NOMO-1 treated with DMSO at 0.1 percent for 48 hours (cell line): ENCODE measurements around the gene C10orf120.

Experiments
- DNase-seq: peaks from one replicate; lab custom pipeline; 2025; ENCODE audit not compliant: unreplicated experiment; lab: John Stamatoyannopoulos, UW

C10orf120 gene

DNA sequence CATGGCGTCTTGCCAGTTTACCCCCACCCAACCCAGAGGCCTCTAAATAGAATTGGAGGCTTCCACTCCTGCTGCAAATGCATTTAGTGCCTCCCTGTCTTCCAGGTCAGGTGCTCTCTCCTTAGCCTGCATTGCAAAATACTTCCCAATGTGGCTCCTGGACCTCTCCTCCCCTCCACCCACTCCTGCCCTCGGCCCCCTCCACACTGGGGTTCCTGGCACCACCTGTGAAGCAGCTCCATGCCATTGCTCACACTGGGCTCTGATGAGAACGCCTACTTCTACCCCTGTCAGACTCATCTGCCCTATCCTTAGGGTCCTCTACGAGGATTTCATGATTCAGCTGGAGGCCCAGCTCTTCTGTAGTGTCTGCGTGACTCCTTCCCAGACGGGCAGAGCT, 37.4 kb downstream of the C10orf120 start:
- no peak for DNase-seq

DNA sequence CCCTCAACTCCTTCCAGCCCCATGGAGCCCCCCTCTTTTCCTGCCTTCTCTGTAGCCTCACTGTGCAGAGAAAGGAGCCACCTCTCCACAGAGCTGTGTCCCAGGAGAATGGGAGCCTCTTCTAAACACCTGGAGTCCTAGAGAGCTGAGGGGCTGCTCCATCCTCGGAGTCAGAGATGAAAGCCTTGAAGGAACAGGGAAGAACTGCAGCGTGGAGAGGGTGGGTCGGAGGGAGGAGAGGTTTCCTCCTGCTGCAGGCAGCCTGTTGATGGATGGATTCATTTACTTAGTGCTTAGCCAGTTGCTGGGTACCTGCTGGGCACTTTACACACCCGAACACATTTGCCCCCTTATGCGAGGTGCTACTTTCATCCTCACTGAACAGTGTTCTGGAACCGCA, 39.0 kb downstream of the C10orf120 start:
- no peak for DNase-seq

DNA sequence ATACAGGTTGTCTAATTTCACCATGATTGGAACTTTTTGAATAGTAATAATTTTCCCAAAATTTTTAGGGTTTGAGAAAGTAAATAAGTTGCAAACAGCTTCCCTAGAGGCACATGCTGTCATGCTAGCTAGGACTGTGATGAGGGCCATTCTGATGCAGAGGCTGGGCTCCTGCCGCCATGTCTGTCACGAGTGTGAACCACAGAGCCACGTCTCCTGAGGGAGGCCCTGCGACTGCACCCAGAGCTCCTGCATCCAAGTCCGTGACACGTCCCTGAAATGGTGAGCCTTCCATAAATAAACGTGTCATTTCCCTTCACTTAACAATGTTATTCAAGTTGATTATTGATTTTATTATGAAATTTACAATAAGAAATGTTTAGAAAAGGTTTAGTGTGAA, 40.0 kb downstream of the C10orf120 start:
- DNase-seq = no peak

DNA sequence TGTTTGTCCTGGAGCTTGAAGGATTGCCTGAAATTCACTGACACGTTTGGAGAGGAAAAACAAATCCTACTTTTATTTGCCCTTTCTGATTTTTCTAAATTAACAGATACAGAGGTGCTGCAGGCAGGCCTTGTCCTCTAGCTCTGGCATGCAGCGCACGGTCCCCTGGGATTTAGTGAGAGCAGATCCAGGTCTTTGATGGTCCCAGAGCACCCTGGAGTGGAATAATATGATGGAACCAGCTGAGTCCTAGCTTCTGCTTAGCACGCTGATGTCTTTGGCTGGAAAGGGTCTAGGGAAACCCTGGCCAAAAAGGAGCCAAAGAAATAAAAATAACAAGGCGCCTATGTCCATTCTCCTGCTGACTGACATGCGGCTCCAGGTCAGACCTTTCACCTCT, 40.5 kb downstream of the C10orf120 start:
- DNase-seq = no peak

DNA sequence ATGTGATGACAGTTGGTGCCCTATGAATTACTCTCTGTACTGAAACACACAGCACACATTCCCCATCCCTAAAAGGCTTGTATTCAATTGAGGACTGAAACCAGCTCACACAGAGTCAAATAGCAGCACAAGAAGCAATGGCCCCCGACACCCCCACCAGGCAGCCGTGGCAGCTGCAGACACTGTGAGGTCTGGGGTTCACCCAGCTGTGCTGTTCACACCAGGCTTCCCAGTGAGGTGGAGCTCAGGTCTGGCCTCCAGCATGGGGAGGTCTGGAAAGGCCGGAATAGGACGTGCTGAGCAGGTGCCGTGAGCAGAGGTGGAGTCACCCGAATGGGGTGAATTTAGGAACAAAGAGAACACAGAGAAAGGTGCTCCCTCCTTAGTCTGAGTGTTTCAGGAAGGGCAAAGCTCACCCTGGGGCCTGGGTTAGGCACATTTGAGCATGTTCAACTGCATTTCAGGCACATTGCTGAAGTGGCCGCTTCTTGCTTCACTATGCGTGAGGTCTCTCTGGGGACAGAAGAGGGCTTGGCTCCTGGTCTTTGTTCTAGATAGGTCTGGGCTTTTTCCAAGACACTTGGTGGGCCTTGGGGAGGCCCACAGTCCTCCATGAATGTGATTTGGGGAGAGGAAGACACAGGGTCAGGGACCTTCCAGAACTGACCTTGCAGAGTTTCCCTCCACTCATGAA, 41.1 kb downstream of the C10orf120 start:
- DNase-seq = no peak

DNA sequence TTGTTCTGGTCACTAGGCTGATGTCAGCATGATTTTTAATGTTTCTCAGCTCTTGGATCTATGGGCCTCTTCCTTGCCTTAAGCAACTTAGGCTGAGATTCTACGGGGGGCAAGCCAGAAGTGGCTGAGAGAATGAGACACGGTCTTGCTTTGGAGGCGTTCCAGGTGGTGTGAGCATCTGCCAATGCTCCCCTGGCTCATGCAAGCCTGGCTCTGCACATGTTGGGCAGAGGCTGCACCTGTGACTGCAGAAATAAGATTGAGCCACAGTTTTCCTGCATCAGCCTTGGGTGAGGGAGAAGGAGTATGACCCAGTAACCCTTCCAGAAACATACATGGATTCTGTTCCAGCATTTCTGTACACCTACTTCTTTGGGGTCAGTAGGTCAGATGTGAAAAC, 41.9 kb downstream of the C10orf120 start:
- no peak for DNase-seq

DNA sequence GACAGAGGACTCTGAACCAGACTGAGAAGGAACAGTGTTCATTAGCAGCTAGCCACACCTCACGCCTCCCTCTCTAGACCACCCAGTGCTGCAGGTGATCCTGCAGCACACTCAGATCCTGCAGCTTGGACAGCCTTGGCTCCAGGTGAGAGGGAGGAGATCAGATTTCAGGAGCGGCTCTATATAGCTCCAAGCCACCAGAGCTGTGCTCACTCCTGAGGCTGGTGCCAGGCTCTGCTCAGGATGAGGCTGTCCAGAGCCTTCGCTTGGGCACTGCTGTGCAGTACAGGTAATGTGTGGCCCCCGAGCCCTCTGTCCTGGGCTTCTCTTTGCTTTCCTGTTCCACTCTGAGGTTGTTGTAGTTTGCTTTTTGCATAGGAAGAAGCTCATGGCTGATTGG, 42.4 kb downstream of the C10orf120 start:
- DNase-seq = no peak

DNA sequence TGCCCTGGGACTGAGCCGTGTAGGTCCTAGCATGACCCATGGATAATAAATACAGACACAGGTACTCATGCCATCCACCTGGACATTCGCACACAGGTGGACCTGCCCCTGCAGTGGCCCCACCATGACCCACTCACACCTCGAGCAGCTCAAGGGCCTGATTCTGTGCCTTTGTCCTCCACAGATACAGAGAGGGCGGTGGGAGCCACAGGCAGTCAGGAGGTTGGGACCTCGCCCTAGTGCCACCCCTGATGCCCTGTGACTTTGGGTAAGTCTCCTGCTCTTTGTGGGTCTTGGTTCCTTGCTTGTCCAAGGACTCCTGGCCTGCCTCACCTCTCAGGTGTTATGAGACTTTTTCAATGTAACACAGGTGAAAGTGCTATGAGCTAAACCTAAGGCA, 42.9 kb downstream of the C10orf120 start:
- DNase-seq = no peak

DNA sequence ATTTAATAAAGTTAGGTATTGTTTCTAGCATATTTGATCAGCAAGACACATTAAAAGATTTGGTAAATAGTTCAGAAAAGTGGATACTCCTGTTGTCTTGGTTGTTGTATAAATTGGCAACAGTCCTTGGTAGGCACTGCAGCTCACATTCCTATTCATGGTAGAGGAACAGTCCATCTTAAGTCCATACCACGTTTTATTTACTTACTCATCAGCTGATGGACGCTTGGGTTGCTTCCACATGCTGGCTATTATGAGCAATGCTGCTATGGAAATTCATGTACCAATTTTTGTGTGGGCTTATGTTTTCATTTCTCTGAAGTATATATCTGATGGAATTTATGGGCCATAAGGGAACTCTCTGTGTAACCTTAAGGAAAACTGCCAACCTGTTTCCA, 43.3 kb downstream of the C10orf120 start:
- no peak for DNase-seq

DNA sequence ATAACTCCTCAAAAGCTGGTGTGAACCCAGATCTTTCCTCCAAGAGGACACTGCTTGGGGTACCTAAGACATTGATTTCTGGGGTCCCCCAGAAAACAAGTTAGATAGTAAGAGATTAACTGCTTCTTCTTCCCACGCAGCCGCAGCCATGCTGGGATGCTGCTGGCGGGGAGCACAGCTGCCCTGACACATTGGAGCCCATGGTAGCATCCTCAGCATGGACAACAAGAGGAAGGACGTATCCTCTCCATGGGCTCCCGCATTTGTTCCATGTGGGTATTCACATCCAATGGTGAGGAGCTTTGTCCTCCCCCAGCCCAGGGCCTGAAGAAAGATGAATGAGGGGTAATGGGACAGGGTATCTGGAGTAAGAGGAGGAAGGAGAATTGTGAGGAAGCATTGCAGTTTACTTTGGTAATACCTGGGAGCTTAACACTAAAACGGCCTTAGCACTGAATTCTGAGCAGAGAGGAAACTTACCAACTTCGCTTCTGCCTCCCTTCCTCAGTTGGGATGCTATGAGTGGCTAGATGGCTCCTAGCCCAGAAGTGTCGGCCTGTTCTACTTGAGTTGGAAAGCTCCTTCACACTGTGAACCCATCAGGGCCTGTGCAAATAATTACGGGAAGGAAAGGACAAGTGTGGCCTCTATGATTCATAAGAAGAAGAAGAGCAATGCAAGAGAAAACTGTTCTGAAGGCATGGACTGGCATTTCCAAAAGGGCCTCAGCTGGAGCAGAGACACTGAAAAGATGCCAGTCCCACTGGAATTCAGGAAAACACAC, 43.9 kb downstream of the C10orf120 start:
- no peak for DNase-seq

DNA sequence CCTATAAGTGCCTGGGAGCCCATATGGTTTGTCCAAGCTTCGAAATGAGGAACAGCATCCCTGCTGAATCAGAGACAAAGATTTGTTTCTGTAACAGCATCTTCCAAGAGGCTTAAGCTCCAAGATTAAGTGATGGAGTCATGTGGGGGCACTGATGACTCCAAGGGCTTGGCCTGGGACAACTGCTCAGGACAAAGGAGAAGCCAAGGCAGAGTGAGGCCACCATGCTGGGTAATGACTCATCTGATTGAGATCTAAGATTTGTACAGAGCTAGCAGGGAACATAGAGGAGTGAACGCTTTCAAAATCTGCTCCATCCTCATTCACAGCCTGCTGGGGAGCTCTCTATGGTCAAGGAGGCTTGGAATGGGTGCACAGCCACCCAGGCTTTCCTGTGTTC, 49.3 kb downstream of the C10orf120 start:
- no peak for DNase-seq

DNA sequence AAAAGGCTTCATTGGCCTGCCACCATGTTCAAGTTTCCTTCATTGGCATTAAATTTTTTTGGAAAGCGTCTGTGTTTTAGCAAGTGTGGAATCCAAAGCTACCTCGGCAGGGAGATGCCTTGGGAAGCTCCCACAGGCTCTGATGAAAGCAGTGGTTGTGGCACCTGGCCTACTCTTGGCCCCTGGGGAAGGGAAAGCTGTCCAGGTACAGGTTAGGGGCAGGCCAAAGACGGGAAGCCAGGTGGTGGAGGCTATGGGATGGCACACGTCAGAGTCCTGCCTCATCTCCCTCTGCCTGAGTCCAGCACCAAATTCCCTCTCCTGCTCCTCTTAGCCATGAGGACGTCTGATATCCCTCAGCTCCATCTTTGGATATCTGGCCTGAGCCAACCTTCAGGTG, 49.7 kb downstream of the C10orf120 start:
- DNase-seq = no peak

DNA sequence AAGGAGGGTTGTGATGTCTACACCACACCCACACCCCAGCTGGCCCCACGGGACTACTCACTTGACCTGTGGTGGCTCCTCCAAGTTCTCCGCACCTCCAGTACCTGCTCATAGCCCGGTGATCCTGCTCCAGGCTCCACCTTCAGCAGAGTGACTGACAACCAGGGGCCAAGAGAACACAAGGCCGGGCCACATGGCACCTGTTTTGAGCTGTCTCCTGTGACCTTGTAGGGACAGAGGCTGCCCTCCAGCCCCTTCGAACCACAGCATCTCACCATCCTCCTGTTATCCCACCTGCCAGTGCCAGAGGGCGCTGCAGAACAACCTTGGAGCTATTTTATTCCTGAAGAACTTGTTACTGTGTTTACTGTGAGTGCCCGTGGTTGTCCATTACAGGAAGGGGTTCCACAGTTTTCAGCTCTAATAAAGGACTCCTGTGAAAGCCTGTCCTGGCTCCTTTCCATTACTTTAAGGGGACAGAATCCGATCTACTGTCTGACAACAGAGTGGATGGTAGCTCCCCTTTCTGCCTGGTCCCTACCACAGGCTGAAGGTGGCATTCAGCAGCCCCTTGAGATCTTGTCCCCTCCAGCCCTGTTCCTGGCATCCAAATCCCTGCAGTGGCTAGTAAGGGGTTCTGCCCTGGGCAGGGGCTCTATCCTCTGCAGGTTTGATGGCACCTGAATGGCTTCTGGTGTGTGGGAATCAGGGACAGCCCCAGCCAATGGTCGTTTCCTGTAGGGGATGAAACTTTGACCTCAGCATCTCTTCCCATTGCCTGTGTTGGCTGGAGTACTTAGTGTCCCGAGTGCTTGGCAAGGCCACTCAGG, 50.8 kb downstream of the C10orf120 start:
- DNase-seq = peak; percentile 2
